SK-N-MC (cell line): Measurements from ENCODE around the gene PRKG1.
"Not testable (repeated sequence)": the region's sequence is repeated elsewhere in the genome, so short reads cannot be mapped to it uniquely, and the experiment has no call there.

ENCODE experiments used
- DNase-seq: peaks from one replicate; pipeline ENCODE4 v3.0.0-alpha.2; 2011; ENCODE audit warnings: low read depth, low spot score
- H3K27ac ChIP-seq: fragments of 200-600 bp; sonication (generic); 2 replicates; pipeline ENCODE4 v1.5.1; 2016; ENCODE audit warnings: mixed run types
- H3K36me3 ChIP-seq: fragments of 200-600 bp; sonication (generic); 2 replicates; pipeline ENCODE4 v1.6.1; 2017; ENCODE audit warnings: antibody characterized with exemption, low read length, mixed read lengths; ENCODE audit not compliant: insufficient read depth
- H3K4me3 ChIP-seq: fragments of 200-600 bp; sonication (generic); 2 replicates; pipeline ENCODE4 v1.5.1; 2016
- H3K9ac ChIP-seq: fragments of 200-600 bp; sonication (generic); 2 replicates; pipeline ENCODE4 v1.8.0; 2017; ENCODE audit warnings: mixed run types, mixed read lengths; ENCODE audit not compliant: insufficient read length
- H3K9me3 ChIP-seq: fragments of 200-600 bp; sonication (generic); 2 replicates; pipeline ENCODE4 v1.6.1; 2017; ENCODE audit warnings: low read depth, mild to moderate bottlenecking, antibody characterized with exemption, low read length, moderate library complexity, mixed read lengths
- EZH2 ChIP-seq: fragments of 200-600 bp; sonication (generic); IDR thresholded peaks from one replicate; pipeline ENCODE4 v1.6.1; 2017; ENCODE audit warnings: antibody characterized with exemption
- FOXP2 ChIP-seq: optimal IDR thresholded peaks from 2 replicates; pipeline ENCODE3; 2011; ENCODE audit warnings: mild to moderate bottlenecking, moderate library complexity; ENCODE audit not compliant: insufficient read depth; ENCODE audit errors: extremely low read length, control extremely low read depth
- POLR2AphosphoS5 ChIP-seq: IDR thresholded peaks from 2 replicates; pipeline ENCODE4 v1.6.1; 2012; ENCODE audit warnings: mild to moderate bottlenecking, low read depth, low read length, borderline replicate concordance

The PRKG1 gene

DNA sequence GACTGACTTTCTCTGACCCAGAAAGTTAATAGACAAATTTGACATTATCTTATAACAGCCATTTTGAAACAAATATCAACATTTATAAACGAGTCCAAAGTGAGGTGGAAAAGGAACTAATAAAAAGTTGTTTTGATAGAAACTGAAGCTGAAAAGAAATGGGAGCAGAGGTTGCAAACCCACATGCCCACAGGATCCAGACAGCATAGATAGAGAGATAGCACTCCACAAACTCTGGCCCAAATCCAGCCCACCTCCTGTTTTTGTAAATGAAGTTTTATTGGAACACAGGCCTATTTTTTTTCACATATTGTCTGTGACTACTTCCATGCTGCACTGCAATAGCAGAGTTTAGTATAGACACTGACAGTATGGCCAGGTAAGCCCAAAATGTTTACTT lies 171.9 kb downstream of the PRKG1 start:
- TF ChIP-seq FOXP2 = no peak
- TF ChIP-seq POLR2AphosphoS5 = no peak
- TF ChIP-seq EZH2 = no peak

DNA sequence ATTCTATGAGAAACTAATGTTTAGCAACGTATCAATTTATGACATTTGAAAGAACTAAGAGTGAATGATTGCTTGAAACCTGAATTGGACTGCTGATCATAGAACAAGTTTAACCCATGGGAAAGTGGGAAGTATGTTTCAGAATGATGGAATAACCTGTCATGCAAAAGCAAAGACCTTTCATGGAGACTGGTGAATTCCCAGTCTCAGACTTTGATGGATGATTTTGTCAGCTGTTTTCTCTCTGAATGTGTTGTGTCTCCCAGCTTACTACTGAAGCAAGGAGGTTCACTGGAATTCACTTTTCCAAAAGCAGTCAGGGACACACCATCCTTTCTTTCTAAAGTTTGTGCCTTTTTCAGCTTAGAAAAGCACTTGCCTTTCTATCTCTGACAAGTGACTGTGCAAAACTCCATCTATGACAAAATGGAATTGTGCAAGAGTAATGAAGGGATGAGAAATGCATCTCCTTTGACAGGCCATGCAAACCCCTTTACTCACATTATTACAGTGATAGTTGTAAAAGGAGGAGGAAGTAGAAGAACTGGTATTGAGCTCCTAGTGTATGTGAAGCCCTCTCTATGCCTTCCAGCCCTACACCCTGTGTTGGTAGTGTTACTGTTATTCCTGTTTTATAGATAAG lies 176.1 kb downstream of the PRKG1 start:
- TF ChIP-seq POLR2AphosphoS5 (no peak), FOXP2 (no peak), EZH2 (no peak)
- Histone ChIP-seq H3K9me3 (no peaks in the 10 kb centered on the region), H3K27ac (no peak overlapping the region), H3K4me3 (no peak overlapping the region), H3K36me3 (no peaks in the 10 kb centered on the region), H3K9ac (no peak overlapping the region)
- DNase-seq = no peak

More for the DNA sequence above, 171.9 kb downstream of the PRKG1 start:
- no peak overlapping the region for H3K9ac ChIP-seq
- no peaks in the 10 kb centered on the region for H3K36me3 ChIP-seq
- H3K27ac ChIP-seq = no peak overlapping the region
- no peak overlapping the region for H3K4me3 ChIP-seq
- H3K9me3 ChIP-seq = no peaks in the 10 kb centered on the region
- DNase-seq = no peak

DNA sequence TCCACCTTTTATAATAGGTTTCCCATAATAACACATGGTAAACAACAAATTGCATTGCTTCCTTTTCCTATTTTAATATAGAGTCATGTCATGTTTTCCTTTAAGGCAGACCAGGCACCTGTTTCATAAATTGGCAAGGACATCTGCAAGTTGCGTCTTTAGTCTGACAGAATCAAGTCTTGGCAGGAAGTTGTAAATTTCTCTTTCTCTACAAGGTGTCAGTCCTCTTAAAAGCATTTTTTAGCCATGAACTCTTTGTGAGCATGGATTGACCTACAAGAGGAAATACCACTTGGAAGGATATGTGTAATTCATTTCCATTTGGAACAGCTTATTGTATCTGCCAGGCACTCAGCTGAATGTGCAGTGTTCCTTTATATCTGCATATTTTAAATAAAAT lies 176.8 kb downstream of the PRKG1 start:
- TF ChIP-seq FOXP2 = no peak
- TF ChIP-seq POLR2AphosphoS5 = no peak
- no peak for TF ChIP-seq EZH2
- no peaks in the 10 kb centered on the region for H3K9me3 ChIP-seq
- no peak overlapping the region for H3K9ac ChIP-seq
- no peak overlapping the region for H3K4me3 ChIP-seq
- no peaks in the 10 kb centered on the region for H3K36me3 ChIP-seq
- no peak overlapping the region for H3K27ac ChIP-seq
- DNase-seq = no peak

DNA sequence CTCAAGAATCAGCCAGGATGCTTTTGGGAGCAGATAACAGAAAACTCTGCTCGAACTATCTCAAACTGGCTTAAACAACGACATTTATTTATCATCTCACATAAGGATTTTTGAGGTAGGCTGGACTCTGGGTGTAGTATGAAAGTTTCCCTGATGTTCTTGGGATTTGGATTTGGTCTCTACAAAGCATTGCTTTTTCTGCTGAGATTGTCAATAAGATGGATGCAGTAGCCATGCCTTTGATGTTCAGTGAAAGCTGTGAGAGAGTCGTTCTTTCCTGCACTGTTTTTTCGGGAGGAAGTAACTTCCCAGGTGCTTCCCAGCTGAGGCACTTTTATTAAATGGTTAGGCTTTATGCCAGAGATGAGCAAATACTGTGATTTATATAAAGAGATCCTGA lies 181.1 kb downstream of the PRKG1 start:
- TF ChIP-seq EZH2 (no peak), FOXP2 (no peak), POLR2AphosphoS5 (no peak)
- no peak for DNase-seq
- H3K9ac ChIP-seq = no peak overlapping the region
- H3K9me3 ChIP-seq = no peaks in the 10 kb centered on the region
- H3K36me3 ChIP-seq = no peaks in the 10 kb centered on the region
- H3K4me3 ChIP-seq = no peak overlapping the region
- H3K27ac ChIP-seq = no peak overlapping the region

DNA sequence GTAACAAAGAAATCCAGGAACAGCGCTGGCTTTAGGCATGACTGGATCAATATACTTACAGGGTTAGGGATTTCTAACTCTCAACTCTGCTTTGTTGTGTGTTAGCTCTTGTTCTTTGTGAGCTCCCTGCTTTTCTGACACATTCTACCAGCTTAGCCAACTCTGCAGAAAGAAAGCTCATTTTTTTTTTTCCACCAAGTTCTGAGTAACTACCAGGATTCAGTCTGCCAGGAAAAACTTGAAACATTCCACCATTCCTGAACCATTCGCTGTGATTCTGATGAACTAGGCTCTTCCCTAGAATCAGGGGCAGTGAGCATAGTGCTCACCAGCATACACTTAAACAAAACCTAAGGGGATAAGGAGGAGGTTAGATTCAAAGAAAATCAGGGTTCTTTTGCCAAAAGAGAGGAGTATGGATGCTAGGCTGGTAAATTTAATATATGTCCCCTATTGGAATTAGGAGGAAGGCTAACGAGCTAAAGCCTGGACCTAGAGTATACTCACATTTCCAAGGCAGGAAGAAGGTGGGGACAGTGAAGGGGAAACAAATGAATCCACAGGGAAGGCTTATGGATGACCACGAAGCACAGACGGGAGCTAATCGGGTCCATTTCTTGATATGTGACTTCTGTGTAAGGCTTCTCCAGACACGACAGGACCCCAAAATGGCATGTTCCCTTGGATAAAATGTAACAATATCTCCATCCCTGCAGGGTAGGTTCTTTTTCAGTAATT lies 183.4 kb downstream of the PRKG1 start:
- Histone ChIP-seq H3K9me3 (no peaks in the 10 kb centered on the region), H3K36me3 (no peaks in the 10 kb centered on the region), H3K4me3 (no peak overlapping the region), H3K27ac (no peak overlapping the region), H3K9ac (no peak overlapping the region)
- no peak for DNase-seq
- TF ChIP-seq FOXP2 = no peak
- TF ChIP-seq POLR2AphosphoS5 = no peak
- no peak for TF ChIP-seq EZH2

DNA sequence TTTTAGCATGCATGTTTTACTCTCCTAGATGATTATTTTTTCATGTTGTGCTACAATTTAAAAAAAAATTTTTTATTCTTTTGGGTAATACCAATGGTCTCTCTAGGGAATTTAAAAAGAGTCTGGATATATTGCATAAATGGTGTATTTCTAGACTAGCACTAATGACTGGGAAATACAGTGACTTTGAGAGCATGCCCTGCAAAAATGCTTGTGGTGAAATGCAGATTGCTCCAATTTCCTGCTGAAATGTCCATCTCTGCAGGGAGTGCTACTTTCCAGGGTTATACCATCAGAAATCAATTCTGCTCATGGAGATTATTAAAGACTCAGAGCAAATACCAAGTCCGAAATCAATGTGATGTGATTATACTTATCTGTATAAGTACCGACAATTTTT lies 186.1 kb downstream of the PRKG1 start:
- no peak for DNase-seq
- no peak overlapping the region for H3K9ac ChIP-seq
- no peaks in the 10 kb centered on the region for H3K9me3 ChIP-seq
- H3K27ac ChIP-seq = no peak overlapping the region
- TF ChIP-seq FOXP2 (no peak), POLR2AphosphoS5 (no peak), EZH2 (no peak)
- H3K4me3 ChIP-seq = no peak overlapping the region
- no peaks in the 10 kb centered on the region for H3K36me3 ChIP-seq

DNA sequence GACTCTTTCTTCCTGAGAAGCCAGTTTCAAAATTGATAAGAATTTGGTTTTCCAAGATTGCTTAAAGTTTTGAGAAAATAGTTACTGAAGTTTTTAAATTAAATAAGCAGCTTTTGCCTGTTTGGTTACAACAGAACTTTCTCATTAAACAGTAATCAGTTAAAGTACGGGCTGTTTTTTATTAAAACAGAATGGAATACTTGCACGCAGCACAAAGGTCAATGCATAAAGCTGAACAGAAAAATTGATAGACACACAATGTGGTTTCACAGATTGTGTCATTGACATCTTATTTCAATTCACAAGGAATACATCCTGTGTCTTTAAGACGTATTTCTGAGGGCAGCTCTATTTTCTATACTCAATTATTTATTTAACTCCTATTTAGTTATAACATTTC lies 192.2 kb downstream of the PRKG1 start:
- TF ChIP-seq POLR2AphosphoS5 = no peak
- no peak for TF ChIP-seq EZH2
- no peak for TF ChIP-seq FOXP2
- no peak overlapping the region for H3K9ac ChIP-seq
- H3K9me3 ChIP-seq = no peaks in the 10 kb centered on the region
- no peak for DNase-seq
- H3K4me3 ChIP-seq = no peak overlapping the region
- no peaks in the 10 kb centered on the region for H3K36me3 ChIP-seq
- no peak overlapping the region for H3K27ac ChIP-seq

DNA sequence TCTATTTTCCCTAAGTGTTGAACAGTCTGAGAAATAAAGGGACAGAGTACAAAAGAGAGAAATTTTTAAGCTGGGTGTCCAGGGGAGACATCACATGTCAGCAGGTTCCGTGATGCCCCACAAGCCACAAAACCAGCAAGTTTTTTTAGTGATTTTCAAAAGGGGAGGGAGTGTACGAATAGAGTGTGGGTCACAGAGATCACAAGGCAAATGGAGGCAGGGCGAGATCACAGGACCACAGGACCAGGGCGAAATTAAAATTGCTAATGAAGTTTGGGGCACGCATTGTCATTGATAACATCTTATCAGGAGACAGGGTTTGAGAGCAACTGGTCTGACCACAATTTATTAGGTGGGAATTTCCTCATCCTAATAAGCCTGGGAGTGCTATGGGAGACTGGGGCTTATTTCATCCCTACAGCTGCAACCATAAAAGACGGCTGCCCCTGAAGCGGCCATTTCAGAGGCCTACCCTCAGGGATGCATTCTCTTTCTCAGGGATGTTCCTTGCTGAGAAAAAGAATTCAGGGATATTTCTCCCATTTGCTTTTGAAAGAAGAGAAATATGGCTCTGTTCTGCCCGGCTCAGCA lies 193.8 kb downstream of the PRKG1 start:
- not testable (repeated sequence) for H3K4me3 ChIP-seq, H3K36me3 ChIP-seq, H3K27ac ChIP-seq, H3K9me3 ChIP-seq, H3K9ac ChIP-seq, DNase-seq

DNA sequence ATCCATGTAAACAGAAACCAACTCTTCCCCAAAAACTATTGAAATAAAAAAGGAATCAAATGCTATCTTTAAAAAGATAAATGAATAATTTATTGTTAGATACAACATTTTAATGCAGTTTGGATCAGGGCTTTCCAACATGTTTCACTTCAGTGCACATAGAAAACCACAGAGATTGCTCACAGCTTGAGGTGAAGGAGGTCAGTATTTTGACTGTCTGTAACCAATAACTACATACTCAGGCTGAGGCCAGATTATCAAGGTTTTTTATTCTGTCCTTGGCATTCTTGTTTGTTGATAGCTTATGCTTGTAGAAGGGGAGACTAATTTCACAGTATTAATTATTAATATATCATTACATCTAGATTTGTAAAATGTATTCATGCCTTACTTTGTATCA lies 195.5 kb downstream of the PRKG1 start:
- DNase-seq = no peak
- TF ChIP-seq EZH2 (no peak), POLR2AphosphoS5 (no peak), FOXP2 (no peak)
- no peaks in the 10 kb centered on the region for H3K9me3 ChIP-seq

More for the DNA sequence above, 195.5 kb downstream of the PRKG1 start:
- Histone ChIP-seq H3K36me3 (no peaks in the 10 kb centered on the region), H3K9ac (no peak overlapping the region), H3K27ac (no peak overlapping the region), H3K4me3 (no peak overlapping the region)
